ENCODE data around the gene G0S2. TPM values are rescaled to one million over a fixed set of nuclear protein-coding genes. Genes with fewer than 3 reads are reported as not detected.

Gene G0S2, protein sequence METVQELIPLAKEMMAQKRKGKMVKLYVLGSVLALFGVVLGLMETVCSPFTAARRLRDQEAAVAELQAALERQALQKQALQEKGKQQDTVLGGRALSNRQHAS
- total RNA-seq = 1 to 10 TPM; 1.7 to 6.1 TPM
- 1 to 10 TPM; 6.0 to 6.3 TPM for polyA plus RNA-seq (ENCODE audit: insufficient read length in 2 of 2)
- long read RNA-seq, donor 1, transcript G0S2-201 (2 exons, 866 nt) = major isoform, 5 of 5 reads
- long read RNA-seq, donor 1, partial matches to known transcripts = 0 of 5 reads
- long read RNA-seq, donor 1, other reads (novel, unspliced or antisense) = 0 of 5 reads
- long read RNA-seq, donor 2, transcript G0S2-201 (2 exons, 866 nt) = major isoform, 5 of 5 reads
- long read RNA-seq, donor 2, partial matches to known transcripts = 0 of 5 reads
- long read RNA-seq, donor 2, other reads (novel, unspliced or antisense) = 0 of 5 reads
- long read RNA-seq, donor 3, partial matches to known transcripts = 0 of 3 reads
- long read RNA-seq, donor 3, other reads (novel, unspliced or antisense) = 0 of 3 reads
- long read RNA-seq, donor 4, transcript G0S2-201 (2 exons, 866 nt) = major isoform, 96 of 96 reads
- long read RNA-seq, donor 4, partial matches to known transcripts = 0 of 96 reads
- long read RNA-seq, donor 4, other reads (novel, unspliced or antisense) = 0 of 96 reads

DNA sequence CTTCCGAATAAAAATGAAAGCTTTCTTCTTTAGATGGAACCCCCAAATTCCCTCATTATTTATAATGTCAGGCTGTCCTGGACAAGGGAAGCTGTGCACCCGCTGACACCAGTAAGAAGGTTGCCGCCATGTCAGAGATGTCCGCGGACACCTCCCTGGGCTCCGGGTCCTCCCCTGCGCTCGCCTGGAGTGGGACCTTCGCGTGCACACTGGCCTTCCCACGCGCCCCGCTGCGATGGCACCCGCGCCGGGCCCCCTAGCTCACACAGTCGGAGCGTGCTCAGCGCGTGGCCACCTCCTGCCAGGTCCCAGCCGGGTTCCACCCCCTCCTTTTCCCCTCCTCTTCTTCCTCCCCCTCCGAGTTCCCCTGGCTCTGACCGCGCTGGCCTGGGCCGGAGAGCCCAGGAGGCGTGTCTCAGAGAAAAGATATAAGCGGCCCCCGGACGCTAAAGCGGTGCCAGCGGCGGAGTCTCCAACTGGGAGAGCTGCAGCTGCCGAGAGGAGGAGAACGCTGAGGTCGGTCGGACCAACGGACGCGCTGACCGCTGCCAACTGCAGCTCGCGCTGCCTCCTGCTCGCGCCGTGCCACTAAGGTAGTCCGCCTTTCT, at the start of gene G0S2:
G0S2 (plus strand) TSS at position 456 of the 608 bp plus-strand sequence. CDS start 273 bp downstream, outside the sequence.
- Histone ChIP-seq H3K27ac (ENCODE audit: low read depth, low read length) (peak within 1 kb of the TSS; percentile 58), H3K27me3 (ENCODE audit: control insufficient read depth, insufficient read depth, low read length) (peaks cover 4% of the 10 kb centered on the region), H3K9me3 (ENCODE audit: control insufficient read depth, insufficient read depth, low read length) (no peaks in the 10 kb centered on the region), H3K4me3 (ENCODE audit: low read depth, low read length) (peak within 1 kb of the TSS; percentile 41), H3K36me3 (ENCODE audit: control insufficient read depth, insufficient read depth, low read length) (no peaks in the 10 kb centered on the region), H3K4me1 (ENCODE audit: control insufficient read depth, insufficient read depth, low read length) (peaks cover 16% of the 10 kb centered on the region)
- peak in 2 of 6 donors; percentile 43 to 77 for DNase-seq (ENCODE audit: low read depth in 4 of 6, low spot score in 6 of 6)
- WGBS (ENCODE audit: insufficient coverage) = under 1% methylated on average over 46 of the region's 47 CpGs

DNA sequence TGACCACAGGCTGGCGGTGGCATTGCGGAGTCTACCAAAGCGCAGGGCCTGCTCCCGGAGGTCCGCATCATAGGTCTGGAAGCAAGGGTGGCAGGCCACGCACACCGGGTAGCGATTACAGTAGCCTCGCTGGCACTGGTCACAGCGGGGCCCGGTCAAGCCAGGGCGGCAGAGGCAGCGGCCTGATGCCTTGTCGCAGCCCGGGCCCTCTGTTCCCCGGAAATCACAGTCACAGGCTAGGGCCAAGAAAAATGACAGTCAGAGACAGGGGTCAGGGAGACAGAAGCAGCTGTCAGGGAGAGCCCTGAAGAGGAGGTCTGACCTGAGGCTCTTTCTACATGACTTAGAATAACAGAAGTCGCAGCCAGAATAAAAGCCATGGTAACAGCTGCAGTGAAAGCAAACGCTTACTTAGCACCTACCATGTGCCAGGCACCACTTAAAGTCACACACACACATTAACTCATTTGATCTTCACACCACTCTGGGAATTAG, 49.4 kb upstream of the G0S2 start:
- peaks cover 61% of the 10 kb centered on the region for H3K4me1 ChIP-seq (ENCODE audit: control insufficient read depth, insufficient read depth, low read length)
- H3K27me3 ChIP-seq (ENCODE audit: control insufficient read depth, insufficient read depth, low read length) = no peaks in the 10 kb centered on the region
- no peak overlapping the region for H3K27ac ChIP-seq (ENCODE audit: low read depth, low read length)
- WGBS (ENCODE audit: insufficient coverage) = 68% methylated on average over 18 of the region's 18 CpGs
- peaks cover 3% of the 10 kb centered on the region for H3K36me3 ChIP-seq (ENCODE audit: control insufficient read depth, insufficient read depth, low read length)
- DNase-seq (ENCODE audit: low read depth in 4 of 6, low spot score in 6 of 6) = peak in 1 of 6 donors; percentile 80
- no peaks in the 10 kb centered on the region for H3K9me3 ChIP-seq (ENCODE audit: control insufficient read depth, insufficient read depth, low read length)
- H3K4me3 ChIP-seq (ENCODE audit: low read depth, low read length) = no peak overlapping the region

DNA sequence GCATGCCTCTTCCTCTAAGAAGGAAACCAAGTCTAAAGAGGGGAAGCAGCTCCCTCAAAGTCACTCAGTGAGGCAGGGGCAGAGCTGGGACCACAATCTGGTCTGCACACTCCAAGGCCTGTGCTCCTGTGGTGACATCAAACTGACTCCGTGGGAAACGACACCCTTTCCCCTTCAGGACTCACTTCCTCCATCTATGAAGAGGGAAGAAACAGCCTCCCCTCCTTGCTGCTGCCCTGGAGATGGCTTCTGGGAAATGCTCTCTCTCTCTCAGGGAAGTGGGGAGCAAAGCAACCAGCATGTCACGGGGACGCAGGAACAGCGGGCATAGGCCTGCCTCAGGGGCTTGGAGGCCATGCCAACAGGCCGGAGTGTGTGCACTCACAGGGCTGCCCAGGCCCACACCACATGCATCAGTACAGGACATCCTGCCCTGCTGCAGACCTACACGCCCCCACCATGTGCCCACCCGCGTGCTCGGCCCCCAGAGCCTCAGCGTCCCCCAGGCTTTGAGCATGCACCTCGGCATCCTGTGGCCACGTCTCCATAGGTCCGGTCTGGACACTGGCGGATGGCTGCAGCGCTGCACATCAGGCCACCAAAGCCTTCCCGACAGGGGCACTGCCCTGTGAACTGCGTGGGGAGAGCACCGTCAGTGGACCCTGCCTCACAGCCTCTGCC, 48.7 kb upstream of the G0S2 start:
- H3K9me3 ChIP-seq (ENCODE audit: control insufficient read depth, insufficient read depth, low read length) = no peaks in the 10 kb centered on the region
- H3K4me3 ChIP-seq (ENCODE audit: low read depth, low read length) = no peak overlapping the region
- peaks cover 65% of the 10 kb centered on the region for H3K4me1 ChIP-seq (ENCODE audit: control insufficient read depth, insufficient read depth, low read length)
- H3K27ac ChIP-seq (ENCODE audit: low read depth, low read length) = no peak overlapping the region
- peaks cover 3% of the 10 kb centered on the region for H3K36me3 ChIP-seq (ENCODE audit: control insufficient read depth, insufficient read depth, low read length)
- no peak for DNase-seq (ENCODE audit: low read depth in 4 of 6, low spot score in 6 of 6)
- H3K27me3 ChIP-seq (ENCODE audit: control insufficient read depth, insufficient read depth, low read length) = no peaks in the 10 kb centered on the region
- WGBS (ENCODE audit: insufficient coverage) = 83% methylated on average over 19 of the region's 19 CpGs

DNA sequence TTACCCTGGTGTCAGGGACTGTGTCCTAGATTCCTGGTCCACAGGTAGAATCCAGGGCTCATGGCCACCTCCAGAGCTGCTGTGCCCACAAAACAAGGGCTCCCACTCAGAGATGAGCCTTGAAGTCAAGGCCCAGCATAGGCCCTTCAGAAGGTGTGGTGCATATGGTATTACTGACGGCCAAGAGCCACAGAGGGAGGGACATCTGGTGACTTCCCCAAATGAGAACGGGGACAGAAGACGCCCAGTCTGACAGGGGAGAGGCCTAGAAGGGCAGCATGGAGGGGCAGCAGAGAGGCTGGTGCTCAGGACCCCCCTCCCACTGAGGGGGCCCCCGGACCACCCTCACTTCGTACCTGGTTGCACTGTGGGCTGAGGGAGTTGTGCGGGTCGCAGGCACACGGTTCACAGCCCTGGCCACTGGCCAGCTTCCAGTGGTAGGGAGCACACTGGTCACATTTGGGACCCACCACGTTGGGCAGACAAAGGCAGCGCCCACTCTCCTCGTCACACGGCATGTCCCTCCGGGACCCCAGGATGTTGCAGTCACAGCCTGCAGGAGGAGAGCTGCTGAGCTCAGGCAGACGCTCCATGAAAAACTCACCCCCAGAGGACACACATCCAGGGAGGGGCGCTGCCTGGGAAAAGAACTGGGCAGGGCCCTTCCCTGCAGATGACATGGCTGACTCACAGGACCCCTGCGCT, 48.0 kb upstream of the G0S2 start:
- Histone ChIP-seq H3K9me3 (ENCODE audit: control insufficient read depth, insufficient read depth, low read length) (no peaks in the 10 kb centered on the region), H3K4me3 (ENCODE audit: low read depth, low read length) (no peak overlapping the region), H3K27me3 (ENCODE audit: control insufficient read depth, insufficient read depth, low read length) (no peaks in the 10 kb centered on the region), H3K4me1 (ENCODE audit: control insufficient read depth, insufficient read depth, low read length) (peaks cover 67% of the 10 kb centered on the region), H3K36me3 (ENCODE audit: control insufficient read depth, insufficient read depth, low read length) (peaks cover 3% of the 10 kb centered on the region), H3K27ac (ENCODE audit: low read depth, low read length) (no peak overlapping the region)
- WGBS (ENCODE audit: insufficient coverage) = 62% methylated on average over 15 of the region's 16 CpGs
- peak in 1 of 6 donors; percentile 24 for DNase-seq (ENCODE audit: low read depth in 4 of 6, low spot score in 6 of 6)

DNA sequence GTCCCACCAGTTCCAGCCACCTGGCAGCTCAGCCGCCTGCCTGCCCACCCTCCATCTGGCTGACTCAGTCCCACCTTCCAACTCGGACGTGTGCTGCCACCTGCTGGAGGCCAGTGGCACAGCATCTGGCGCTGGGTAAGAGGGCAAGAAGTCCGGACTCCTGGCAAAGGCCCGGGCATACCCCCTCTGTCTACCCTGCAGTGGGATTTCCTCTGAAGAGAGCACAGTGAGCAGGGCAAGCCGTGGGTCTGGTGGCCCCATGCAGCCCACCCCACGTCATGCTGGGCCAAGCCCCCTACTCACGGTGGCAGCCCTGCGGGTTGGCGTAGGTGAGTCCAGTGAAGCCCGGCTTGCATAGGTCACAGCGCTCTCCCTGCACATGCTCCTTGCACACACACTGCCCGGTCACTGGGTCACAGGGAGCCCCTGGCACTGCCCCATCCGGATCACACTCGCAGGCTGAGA, 47.4 kb upstream of the G0S2 start:
- Histone ChIP-seq H3K9me3 (ENCODE audit: control insufficient read depth, insufficient read depth, low read length) (no peaks in the 10 kb centered on the region), H3K27me3 (ENCODE audit: control insufficient read depth, insufficient read depth, low read length) (no peaks in the 10 kb centered on the region), H3K27ac (ENCODE audit: low read depth, low read length) (no peak overlapping the region), H3K4me3 (ENCODE audit: low read depth, low read length) (no peak overlapping the region), H3K36me3 (ENCODE audit: control insufficient read depth, insufficient read depth, low read length) (peaks cover 3% of the 10 kb centered on the region), H3K4me1 (ENCODE audit: control insufficient read depth, insufficient read depth, low read length) (peaks cover 61% of the 10 kb centered on the region)
- peak in 4 of 6 donors; percentile 58 to 92 (median 76) for DNase-seq (ENCODE audit: low read depth in 4 of 6, low spot score in 6 of 6)
- WGBS (ENCODE audit: insufficient coverage) = 41% methylated on average over 16 of the region's 16 CpGs

DNA sequence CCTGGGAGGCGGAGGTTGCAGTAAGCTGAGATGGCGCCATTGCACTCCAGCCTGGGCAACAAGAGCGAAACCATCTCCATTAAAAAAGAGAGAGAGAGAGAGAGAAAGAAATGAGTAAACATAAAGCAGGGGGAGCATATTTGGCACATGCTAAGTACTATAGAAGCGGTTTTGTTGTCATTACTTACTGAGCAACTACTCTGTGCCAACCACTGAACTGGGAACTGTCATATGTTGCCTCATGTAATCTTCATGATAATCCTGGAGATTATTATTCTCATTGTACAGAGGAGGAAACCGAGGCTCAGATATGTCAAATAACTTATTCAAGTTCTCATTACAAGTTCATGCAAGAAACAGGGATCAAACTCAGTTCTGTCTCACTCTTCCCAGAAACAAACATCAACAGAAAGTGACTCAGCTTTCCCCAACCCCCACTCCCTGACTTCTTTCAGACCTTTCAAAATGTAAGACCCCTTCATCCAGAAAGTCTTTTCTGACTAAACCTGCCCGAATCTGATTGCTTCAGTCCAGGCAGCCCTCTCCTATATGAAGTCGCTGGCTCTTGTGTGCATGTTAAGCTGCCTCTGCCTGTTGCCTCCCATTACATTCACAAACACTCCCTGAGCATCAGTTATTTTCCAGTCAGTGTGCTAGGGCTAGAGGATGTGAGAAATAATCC, 46.5 kb upstream of the G0S2 start:
- Histone ChIP-seq H3K27me3 (ENCODE audit: control insufficient read depth, insufficient read depth, low read length) (no peaks in the 10 kb centered on the region), H3K4me1 (ENCODE audit: control insufficient read depth, insufficient read depth, low read length) (peaks cover 51% of the 10 kb centered on the region), H3K4me3 (ENCODE audit: low read depth, low read length) (no peak overlapping the region), H3K9me3 (ENCODE audit: control insufficient read depth, insufficient read depth, low read length) (no peaks in the 10 kb centered on the region), H3K36me3 (ENCODE audit: control insufficient read depth, insufficient read depth, low read length) (peaks cover 3% of the 10 kb centered on the region), H3K27ac (ENCODE audit: low read depth, low read length) (no peak overlapping the region)
- DNase-seq (ENCODE audit: low read depth in 4 of 6, low spot score in 6 of 6) = no peak
- WGBS (ENCODE audit: insufficient coverage) = 82% methylated on average over 4 of the region's 7 CpGs

DNA sequence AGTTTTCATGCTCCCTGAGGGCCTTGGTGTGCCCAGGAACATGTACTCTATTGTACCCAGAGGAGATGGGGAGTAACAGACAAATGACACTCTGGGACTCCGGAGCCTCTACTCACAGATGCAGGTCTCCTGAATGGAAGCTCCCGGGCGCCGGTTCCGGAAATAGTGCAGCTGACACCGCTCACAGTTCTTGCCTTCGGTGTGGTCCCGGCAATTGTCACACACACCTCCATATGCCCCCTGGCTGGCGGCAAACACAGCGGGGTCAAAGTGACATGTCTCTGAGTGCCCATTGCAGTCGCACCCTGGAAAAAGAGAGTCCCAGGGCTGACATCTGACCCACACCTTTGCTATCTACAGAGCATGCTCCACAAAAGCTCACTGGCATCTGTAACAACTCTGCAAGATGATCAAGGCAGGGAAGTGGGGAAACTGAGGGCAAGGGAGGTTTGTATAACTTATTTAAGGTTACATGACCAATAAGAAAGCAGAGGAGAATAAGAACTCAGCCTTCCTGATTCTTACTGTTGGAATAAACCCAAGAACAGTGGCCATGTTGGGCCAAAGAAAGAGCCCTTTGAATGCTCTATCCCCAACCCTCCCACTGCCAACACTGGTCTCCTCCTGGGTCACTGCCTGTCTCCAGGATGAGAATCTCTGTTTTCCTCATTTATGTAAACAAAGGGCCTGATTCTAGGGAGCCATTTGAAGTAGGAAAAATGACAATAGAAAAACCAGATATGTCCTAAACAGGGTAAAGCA, 45.4 kb upstream of the G0S2 start:
- no peaks in the 10 kb centered on the region for H3K27me3 ChIP-seq (ENCODE audit: control insufficient read depth, insufficient read depth, low read length)
- H3K36me3 ChIP-seq (ENCODE audit: control insufficient read depth, insufficient read depth, low read length) = peaks cover 3% of the 10 kb centered on the region
- H3K4me1 ChIP-seq (ENCODE audit: control insufficient read depth, insufficient read depth, low read length) = peaks cover 44% of the 10 kb centered on the region
- WGBS (ENCODE audit: insufficient coverage) = 92% methylated on average over 10 of the region's 11 CpGs
- H3K4me3 ChIP-seq (ENCODE audit: low read depth, low read length) = no peak overlapping the region
- H3K9me3 ChIP-seq (ENCODE audit: control insufficient read depth, insufficient read depth, low read length) = no peaks in the 10 kb centered on the region
- H3K27ac ChIP-seq (ENCODE audit: low read depth, low read length) = no peak overlapping the region
- DNase-seq (ENCODE audit: low read depth in 4 of 6, low spot score in 6 of 6) = peak in 1 of 6 donors; percentile 57

All from spinal cord (tissue), 10 donors.